GM18498 (cell line): Measurements from ENCODE around the gene EDNRA.

Source experiments
- ATAC-seq: cut with Tn5 transposase; IDR thresholded peaks from one replicate; pipeline ENCODE4 v1.9.1; 2021; ENCODE audit warnings: mild to moderate bottlenecking, moderate library complexity; ENCODE audit not compliant: unreplicated experiment

Gene EDNRA

GRCh38 chr4:147586032-147586431 lies 105.1 kb downstream of the EDNRA start:
- no peak for ATAC-seq

GRCh38 chr4:147586637-147587036 lies 105.7 kb downstream of the EDNRA start:
- ATAC-seq = peak; percentile 83

GRCh38 chr4:147587041-147587440 lies 106.1 kb downstream of the EDNRA start:
- ATAC-seq = no peak

GRCh38 chr4:147589586-147589985 lies 108.7 kb downstream of the EDNRA start:
- ATAC-seq = no peak

GRCh38 chr4:147590249-147590920 lies 109.5 kb downstream of the EDNRA start:
- peak; percentile 61 for ATAC-seq

GRCh38 chr4:147591106-147591505 lies 110.2 kb downstream of the EDNRA start:
- ATAC-seq = no peak

- ATAC-seq = no peak
These were observed 113.2 kb downstream of the EDNRA start for GRCh38 chr4:147594107-147594506.
